ENCODE results near the gene SYN1.

- no peak for TF ChIP-seq POLR2AphosphoS5 (IDR thresholded peaks at IDR 0.05; ENCODE audit: insufficient read depth in 1 of 2, low read depth in 1 of 2)
- TF ChIP-seq, protein P1, sequence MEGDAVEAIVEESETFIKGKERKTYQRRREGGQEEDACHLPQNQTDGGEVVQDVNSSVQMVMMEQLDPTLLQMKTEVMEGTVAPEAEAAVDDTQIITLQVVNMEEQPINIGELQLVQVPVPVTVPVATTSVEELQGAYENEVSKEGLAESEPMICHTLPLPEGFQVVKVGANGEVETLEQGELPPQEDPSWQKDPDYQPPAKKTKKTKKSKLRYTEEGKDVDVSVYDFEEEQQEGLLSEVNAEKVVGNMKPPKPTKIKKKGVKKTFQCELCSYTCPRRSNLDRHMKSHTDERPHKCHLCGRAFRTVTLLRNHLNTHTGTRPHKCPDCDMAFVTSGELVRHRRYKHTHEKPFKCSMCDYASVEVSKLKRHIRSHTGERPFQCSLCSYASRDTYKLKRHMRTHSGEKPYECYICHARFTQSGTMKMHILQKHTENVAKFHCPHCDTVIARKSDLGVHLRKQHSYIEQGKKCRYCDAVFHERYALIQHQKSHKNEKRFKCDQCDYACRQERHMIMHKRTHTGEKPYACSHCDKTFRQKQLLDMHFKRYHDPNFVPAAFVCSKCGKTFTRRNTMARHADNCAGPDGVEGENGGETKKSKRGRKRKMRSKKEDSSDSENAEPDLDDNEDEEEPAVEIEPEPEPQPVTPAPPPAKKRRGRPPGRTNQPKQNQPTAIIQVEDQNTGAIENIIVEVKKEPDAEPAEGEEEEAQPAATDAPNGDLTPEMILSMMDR (IDR thresholded peaks at IDR 0.05): no peak
Observed at GRCh38 chrX:47623540-47624027, 3.9 kb upstream of the SYN1 start.

All from vagina (tissue), 2 donors.